AG20443 (cell line): ENCODE measurements around the gene CDH15.
"Not testable (repeated sequence)": the region's sequence is repeated elsewhere in the genome, so short reads cannot be mapped to it uniquely, and the experiment has no call there.

ENCODE experiments used
- DNase-seq: peaks from one replicate; pipeline ENCODE4 v3.0.0; 2012; ENCODE audit warnings: low spot score, mixed read lengths

The CDH15 gene

GRCh38 chr16:89172528-89173173 lies 1.1 kb downstream of the CDH15 start:
- DNase-seq: no peak

- no peak for DNase-seq
These were observed 1.8 kb downstream of the CDH15 start for GRCh38 chr16:89173174-89173921.

GRCh38 chr16:89174055-89174827 lies 2.7 kb downstream of the CDH15 start:
- no peak for DNase-seq

GRCh38 chr16:89174877-89175276 lies 3.3 kb downstream of the CDH15 start:
- DNase-seq: no peak

DNA sequence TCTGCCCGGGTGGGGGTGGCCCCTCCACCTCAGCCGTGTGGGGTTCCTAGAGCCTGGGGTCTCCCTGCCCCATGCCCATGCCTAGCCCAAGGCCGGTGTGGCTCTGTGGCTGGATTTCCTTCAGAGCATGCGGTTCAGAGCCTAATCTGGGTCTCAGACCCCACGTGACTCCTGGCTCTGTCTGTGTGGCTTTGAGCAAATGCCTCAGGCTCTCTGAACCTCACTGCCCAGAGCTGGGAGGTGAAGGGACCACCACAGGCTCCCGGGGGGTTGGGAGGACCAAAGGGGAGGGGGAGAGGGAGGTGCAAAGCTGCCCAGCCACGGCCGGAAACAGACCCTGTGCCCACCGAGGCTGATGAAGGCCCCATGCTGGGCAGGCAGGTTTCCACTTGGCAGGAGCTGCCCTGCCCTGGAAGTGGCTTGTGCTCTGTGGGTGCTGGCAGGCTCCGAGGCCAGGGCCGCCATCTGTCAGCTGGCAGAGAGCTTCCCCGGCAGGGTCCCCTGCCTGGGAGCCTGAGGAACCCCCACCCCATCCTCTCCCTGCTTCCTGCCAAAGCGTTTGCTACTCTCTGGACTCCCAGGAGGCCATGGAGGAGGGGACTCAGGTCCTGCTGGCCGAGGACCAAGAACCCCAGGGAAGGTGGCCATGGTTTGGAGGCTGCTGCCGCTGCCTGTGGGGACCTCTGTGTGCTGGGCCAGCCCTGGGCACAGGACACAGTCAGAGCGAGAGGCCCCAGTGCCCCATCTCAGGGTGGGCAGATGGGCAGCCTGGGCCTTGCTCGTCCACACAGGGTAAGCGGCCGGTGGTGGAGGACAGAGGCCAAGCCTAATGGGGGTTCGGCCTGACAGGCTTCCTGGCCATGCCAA lies 4.0 kb downstream of the CDH15 start:
- no peak for DNase-seq

DNA sequence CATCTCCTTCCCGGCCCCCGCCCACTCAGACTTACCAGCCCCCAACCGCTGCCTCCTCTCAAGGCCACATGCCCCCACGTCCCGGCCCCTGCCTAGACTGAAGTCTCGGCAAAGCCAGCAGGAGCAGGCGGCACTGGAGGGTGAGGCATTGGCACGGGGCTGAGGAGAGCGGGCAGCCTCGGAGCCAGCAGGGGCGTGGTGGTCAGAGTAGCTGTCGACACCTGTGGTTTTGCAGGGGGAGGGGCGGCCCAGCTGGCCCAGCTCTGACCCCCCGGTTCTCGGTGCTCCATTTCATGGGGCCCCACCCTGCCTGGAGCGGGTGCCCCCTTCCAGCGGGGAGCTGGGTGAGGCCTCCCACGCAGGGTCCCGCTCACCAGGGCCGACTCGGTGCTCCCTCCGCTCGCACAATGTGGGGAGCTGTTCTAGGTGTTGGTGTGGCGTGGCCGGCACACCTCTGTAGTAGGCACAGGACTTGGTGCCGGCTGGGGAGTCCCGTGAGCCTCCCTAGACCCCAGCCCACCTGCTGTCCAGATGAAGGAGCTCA lies 4.7 kb downstream of the CDH15 start:
- DNase-seq: no peak

- DNase-seq: no peak
These were observed 5.2 kb downstream of the CDH15 start for GRCh38 chr16:89176717-89177116.

DNA sequence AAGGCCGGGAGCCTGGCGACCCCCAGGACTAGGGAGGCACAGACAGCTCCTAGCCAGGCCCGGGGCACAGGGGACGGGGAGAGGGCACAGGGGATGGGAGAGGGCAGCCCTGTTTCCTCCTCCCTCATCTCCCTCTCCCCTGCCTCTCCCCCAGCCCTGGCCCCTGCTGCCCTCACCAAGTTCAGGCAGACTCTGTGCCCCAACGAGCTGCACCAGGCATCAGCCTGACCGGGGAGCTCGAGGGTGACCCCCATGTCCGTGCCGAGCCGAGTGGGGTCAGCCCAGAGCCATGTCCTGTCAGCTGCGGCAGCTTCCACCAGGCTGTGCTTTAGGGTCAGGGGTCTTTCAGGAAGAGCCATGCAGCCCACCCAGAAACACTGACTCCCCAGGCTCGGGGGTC lies 6.0 kb downstream of the CDH15 start:
- DNase-seq: no peak

DNA sequence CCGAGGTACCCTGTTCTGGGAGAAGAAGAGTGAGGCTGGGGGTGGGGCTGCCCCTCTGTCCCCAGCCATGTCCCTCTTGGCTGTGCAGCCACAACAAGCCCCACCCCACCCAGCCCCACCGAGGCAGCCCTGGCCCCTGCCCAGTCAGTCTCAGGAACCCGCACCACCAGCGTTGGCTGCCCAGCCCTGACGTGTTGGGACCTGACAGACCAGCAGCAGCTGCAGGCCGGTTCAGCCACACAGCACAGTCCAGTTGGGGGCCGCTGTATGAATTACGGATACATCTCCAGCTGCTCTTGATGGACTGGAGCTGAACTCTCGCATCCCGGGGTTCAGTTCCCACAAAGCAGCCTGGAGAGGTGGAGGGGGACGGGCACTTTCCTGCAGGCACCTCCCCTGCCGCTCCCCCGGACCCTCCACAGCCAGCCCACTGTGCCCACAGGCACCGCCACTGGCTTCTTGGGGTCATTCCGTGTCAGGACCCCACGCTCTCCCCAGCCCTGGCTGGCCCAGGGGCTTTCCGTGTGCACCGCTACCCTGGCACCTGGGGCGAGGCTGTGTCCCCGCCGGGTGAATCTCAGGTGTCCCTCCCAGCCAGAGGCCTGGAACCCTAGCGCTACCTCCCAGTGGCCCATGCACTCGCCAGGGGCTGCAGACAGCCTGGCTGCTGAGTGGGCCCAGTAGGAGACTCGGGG lies 7.1 kb downstream of the CDH15 start:
- DNase-seq: no peak

- DNase-seq: no peak
These were observed 7.6 kb downstream of the CDH15 start for GRCh38 chr16:89179148-89179484.

DNA sequence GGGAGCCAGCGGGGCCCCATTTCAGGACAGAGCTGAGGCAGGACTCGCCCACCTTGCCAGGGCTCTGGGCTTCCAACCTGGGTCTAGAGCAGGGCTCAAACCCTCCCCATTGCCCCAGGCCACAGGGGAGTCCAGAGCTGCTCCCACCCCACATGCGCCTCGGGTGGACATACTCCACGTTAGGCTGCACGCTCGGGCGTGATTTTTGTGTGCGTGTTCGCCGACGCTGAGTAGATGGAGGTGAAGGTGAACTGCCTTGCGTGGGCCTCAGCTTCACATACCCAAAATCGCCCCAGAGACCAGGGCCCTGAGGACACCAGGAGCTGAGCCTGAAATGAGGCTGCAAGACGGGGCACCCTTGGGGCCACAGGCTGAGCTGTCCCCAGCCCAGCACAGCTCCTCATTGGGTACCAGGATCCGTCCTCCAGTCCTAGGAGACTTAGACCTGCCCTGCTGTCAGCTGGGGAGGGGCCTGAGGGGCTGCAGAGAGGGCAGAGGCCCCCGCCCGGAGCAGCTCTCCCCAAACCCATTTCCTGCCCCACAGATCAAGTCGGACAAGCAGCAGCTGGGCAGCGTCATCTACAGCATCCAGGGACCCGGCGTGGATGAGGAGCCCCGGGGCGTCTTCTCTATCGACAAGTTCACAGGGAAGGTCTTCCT lies 8.2 kb downstream of the CDH15 start:
- DNase-seq: no peak

DNA sequence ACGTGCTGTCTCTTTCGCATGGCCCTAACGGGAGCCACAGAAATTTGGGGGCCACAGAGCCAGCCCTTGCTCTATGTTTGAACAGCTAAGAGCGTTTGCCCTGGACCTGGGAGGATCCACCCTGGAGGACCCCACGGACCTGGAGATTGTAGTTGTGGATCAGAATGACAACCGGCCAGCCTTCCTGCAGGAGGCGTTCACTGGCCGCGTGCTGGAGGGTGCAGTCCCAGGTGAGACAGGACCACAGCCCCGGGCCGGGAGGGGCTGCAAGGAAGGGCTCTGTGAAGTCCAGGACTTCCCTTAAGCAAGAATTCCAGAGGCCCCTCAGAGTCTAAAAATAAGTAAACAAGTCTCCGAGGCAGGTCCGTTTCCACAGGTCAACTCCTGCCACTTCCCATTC lies 11.9 kb downstream of the CDH15 start:
- DNase-seq: no peak

DNA sequence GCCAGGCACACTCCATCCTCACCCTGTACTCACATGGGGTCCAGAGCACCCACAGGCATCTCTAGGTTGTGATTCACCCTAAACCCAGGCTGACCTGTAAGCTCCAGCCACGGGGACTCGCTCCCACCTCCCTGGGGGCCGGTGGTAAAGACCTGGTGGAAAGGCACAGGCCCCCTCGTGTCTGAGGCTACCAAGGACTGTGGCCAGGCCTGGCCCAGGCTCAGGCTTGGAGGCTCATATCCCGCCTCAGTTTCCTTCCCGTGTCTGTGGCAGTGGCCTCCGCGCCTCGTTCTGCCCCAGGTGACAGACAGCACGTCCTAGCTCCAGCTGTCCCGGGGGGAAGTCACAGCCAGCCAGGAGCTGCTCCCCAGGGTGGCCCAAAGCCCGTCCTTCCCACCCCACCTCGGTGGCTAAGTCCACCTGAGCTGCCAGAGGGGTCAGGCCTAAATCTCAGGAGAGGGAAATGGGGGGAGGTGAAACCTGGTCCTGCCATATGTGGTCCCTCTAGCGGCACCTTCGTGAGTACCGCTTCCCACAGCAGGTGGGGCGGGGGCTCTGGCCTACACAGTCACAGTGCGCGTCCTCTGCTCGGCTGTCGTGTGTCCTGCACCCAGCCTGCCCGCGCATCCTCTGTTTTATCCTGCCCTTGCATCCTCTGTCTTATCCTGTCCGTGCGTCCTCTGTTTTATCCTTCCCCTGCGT lies 12.6 kb downstream of the CDH15 start:
- no peak for DNase-seq

DNA sequence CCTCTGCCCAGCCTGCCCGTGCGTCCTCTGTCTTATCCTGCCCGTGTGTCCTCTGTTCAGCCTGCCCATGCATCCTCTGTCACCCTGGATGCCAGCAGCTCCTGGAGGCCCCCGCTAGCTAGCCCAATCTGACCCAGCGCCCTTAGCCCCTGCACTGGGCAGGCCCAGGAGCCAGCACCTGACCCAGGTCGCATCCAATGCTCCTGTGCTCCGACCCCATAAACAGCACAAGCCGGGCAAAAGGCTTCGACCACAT lies 13.1 kb downstream of the CDH15 start:
- DNase-seq: no peak

- DNase-seq: no peak
These were observed 13.6 kb downstream of the CDH15 start for GRCh38 chr16:89184933-89185794.

GRCh38 chr16:89185887-89186592 lies 14.5 kb downstream of the CDH15 start:
- not testable (repeated sequence) for DNase-seq

DNA sequence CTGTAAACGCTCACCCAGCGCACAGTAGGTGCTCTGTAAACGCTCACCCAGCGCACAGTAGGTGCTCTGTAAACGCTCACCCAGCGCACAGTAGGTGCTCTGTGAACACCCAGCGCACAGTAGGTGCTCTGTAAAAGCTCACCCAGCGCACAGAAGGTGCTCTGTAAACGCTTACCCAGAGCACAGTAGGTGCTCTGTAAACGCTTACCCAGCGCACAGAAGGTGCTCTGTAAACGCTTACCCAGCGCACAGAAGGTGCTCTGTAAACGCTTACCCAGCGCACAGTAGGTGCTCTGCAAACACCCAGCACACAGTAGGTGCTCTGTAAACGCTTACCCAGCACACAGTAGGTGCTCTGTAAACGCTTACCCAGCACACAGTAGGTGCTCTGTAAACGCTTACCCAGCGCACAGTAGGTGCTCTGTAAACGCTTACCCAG lies 15.1 kb downstream of the CDH15 start:
- DNase-seq: not testable (repeated sequence)

GRCh38 chr16:89187032-89187769 lies 15.7 kb downstream of the CDH15 start:
- no peak for DNase-seq
